Natural killer cell treated with Interleukin-12 subunit alpha and Interleukin-12 subunit beta and Interleukin-15 and Interleukin-18, amount 100 ng/mL, for 72 hours (primary cell): Measurements from ENCODE around the gene P2RX2. TPM values are rescaled to one million over a fixed set of nuclear protein-coding genes. Genes with fewer than 3 reads are reported as not detected.

Experiments used
- ATAC-seq, 2 donors: fragments of 150-1000 bp; cut with Tn5 transposase in 1 of 2; sonication (Bioruptor Pico), chemical (Tn5 transposase) in 1 of 2; 2 replicates each; pipeline ENCODE4 v1.10.0; 2021
- DNase-seq: peaks from one replicate; pipeline ENCODE4 v3.0.0; 2022; ENCODE audit warnings: low spot score
- H3K27ac Mint-ChIP-seq, 2 donors: 1 replicate in 1 of 2; 2 replicates in 1 of 2; pipeline ENCODE4 v1.8.0; 2022; ENCODE audit warnings: mixed read lengths in 2 of 2, mild to moderate bottlenecking in 1 of 2, moderate library complexity in 1 of 2
- H3K27me3 Mint-ChIP-seq, 2 donors: 1 replicate in 1 of 2; 2 replicates in 1 of 2; pipeline ENCODE4 v1.8.0; 2022; ENCODE audit warnings: mixed read lengths in 2 of 2
- H3K36me3 Mint-ChIP-seq: one replicate; pipeline ENCODE4 v1.8.0; 2022; ENCODE audit warnings: mixed read lengths
- H3K4me1 Mint-ChIP-seq, 2 donors: 1 replicate in 1 of 2; 2 replicates in 1 of 2; pipeline ENCODE4 v1.8.0; 2022; ENCODE audit warnings: low read depth in 2 of 2, mixed read lengths in 2 of 2, mild to moderate bottlenecking in 1 of 2
- H3K4me3 Mint-ChIP-seq: one replicate; pipeline ENCODE4 v1.8.0; 2022; ENCODE audit warnings: mixed read lengths
- H3K9me3 Mint-ChIP-seq: 2 replicates; pipeline ENCODE4 v1.8.0; 2022; ENCODE audit warnings: mixed read lengths
- total RNA-seq, 2 donors: library from RNA; stranded (reverse); gene quantifications; one replicate each; pipeline ENCODE4 v1.2.3, GENCODE V29; 2022

P2RX2 gene
- total RNA-seq, 2 donors from 2014 or later = not detected

- Mint-ChIP-seq H3K27me3 (no peaks in the 10 kb centered on the region), H3K4me3 (no peak overlapping the region), H3K27ac (no peak overlapping the region), H3K36me3 (peaks cover 19% of the 10 kb centered on the region), H3K4me1 (no peaks in the 10 kb centered on the region), H3K9me3 (no peaks in the 10 kb centered on the region)
- no peak for DNase-seq
- no peak for ATAC-seq
These were observed 33.0 kb downstream of the P2RX2 start for GRCh38 chr12:132651444-132652100.

GRCh38 chr12:132653567-132654290 lies 35.2 kb downstream of the P2RX2 start:
- DNase-seq (no peak), ATAC-seq (no peak)
- no peaks in the 10 kb centered on the region for H3K4me1 Mint-ChIP-seq
- H3K9me3 Mint-ChIP-seq = no peaks in the 10 kb centered on the region
- peaks cover 25% of the 10 kb centered on the region for H3K36me3 Mint-ChIP-seq
- no peak overlapping the region for H3K4me3 Mint-ChIP-seq
- H3K27me3 Mint-ChIP-seq = no peaks in the 10 kb centered on the region
- H3K27ac Mint-ChIP-seq = no peak overlapping the region

- Mint-ChIP-seq H3K4me3 (no peak overlapping the region), H3K27me3 (no peaks in the 10 kb centered on the region), H3K9me3 (no peaks in the 10 kb centered on the region), H3K4me1 (peaks cover under 1% of the 10 kb centered on the region in 2 donors), H3K36me3 (peaks cover 25% of the 10 kb centered on the region), H3K27ac (peak overlapping the region in 1 of 2 donors; percentile 48)
- ATAC-seq (no peak), DNase-seq (no peak)
These were observed 38.6 kb downstream of the P2RX2 start for GRCh38 chr12:132657004-132657727.

GRCh38 chr12:132658149-132658894 lies 39.7 kb downstream of the P2RX2 start:
- no peaks in the 10 kb centered on the region for H3K9me3 Mint-ChIP-seq
- no peak overlapping the region for H3K4me3 Mint-ChIP-seq
- no peaks in the 10 kb centered on the region for H3K27me3 Mint-ChIP-seq
- DNase-seq (no peak), ATAC-seq (no peak)
- H3K27ac Mint-ChIP-seq = peak overlapping the region in 1 of 2 donors; percentile 48
- peaks cover 22% of the 10 kb centered on the region for H3K36me3 Mint-ChIP-seq
- H3K4me1 Mint-ChIP-seq = peaks cover 7 to 8% of the 10 kb centered on the region in 2 donors

- DNase-seq = no peak
- no peak for ATAC-seq
- no peak overlapping the region for H3K4me3 Mint-ChIP-seq
- H3K4me1 Mint-ChIP-seq = peaks cover 7 to 8% of the 10 kb centered on the region in 2 donors
- no peak overlapping the region for H3K27ac Mint-ChIP-seq
- H3K36me3 Mint-ChIP-seq = peaks cover 18% of the 10 kb centered on the region
- no peaks in the 10 kb centered on the region for H3K9me3 Mint-ChIP-seq
- H3K27me3 Mint-ChIP-seq = no peaks in the 10 kb centered on the region
These were observed 40.6 kb downstream of the P2RX2 start for GRCh38 chr12:132659146-132659545.

GRCh38 chr12:132660052-132660451 lies 41.5 kb downstream of the P2RX2 start:
- no peak for DNase-seq
- no peaks in the 10 kb centered on the region for H3K9me3 Mint-ChIP-seq
- H3K4me3 Mint-ChIP-seq = no peak overlapping the region
- H3K27me3 Mint-ChIP-seq = no peaks in the 10 kb centered on the region
- ATAC-seq = no peak
- no peak overlapping the region for H3K27ac Mint-ChIP-seq
- peaks cover 7 to 16% of the 10 kb centered on the region in 2 donors for H3K4me1 Mint-ChIP-seq
- peaks cover 18% of the 10 kb centered on the region for H3K36me3 Mint-ChIP-seq

- H3K36me3 Mint-ChIP-seq = peaks cover 26% of the 10 kb centered on the region
- H3K27me3 Mint-ChIP-seq = no peaks in the 10 kb centered on the region
- ATAC-seq = no peak
- no peak for DNase-seq
- no peaks in the 10 kb centered on the region for H3K9me3 Mint-ChIP-seq
- no peak overlapping the region for H3K4me3 Mint-ChIP-seq
- peaks cover 7 to 24% of the 10 kb centered on the region in 2 donors for H3K4me1 Mint-ChIP-seq
- no peak overlapping the region for H3K27ac Mint-ChIP-seq
These were observed 42.4 kb downstream of the P2RX2 start for GRCh38 chr12:132660996-132661395.

GRCh38 chr12:132661972-132662371 lies 43.4 kb downstream of the P2RX2 start:
- Mint-ChIP-seq H3K27me3 (no peaks in the 10 kb centered on the region), H3K4me3 (no peak overlapping the region), H3K36me3 (peaks cover 30% of the 10 kb centered on the region), H3K4me1 (peaks cover 7 to 24% of the 10 kb centered on the region in 2 donors), H3K27ac (peak overlapping the region in 1 of 2 donors; percentile 29), H3K9me3 (no peaks in the 10 kb centered on the region)
- no peak for DNase-seq
- no peak for ATAC-seq

GRCh38 chr12:132662901-132663755 lies 44.6 kb downstream of the P2RX2 start:
- Mint-ChIP-seq H3K27ac (peak overlapping the region in 1 of 2 donors; percentile 30), H3K27me3 (no peaks in the 10 kb centered on the region), H3K36me3 (peaks cover 27% of the 10 kb centered on the region), H3K9me3 (no peaks in the 10 kb centered on the region), H3K4me3 (no peak overlapping the region), H3K4me1 (peaks cover 7 to 24% of the 10 kb centered on the region in 2 donors)
- DNase-seq (no peak), ATAC-seq (no peak)

- peak overlapping the region in 1 of 2 donors; percentile 17 for H3K27ac Mint-ChIP-seq
- H3K9me3 Mint-ChIP-seq = no peaks in the 10 kb centered on the region
- peaks cover 27% of the 10 kb centered on the region for H3K36me3 Mint-ChIP-seq
- H3K27me3 Mint-ChIP-seq = no peaks in the 10 kb centered on the region
- DNase-seq (no peak), ATAC-seq (no peak)
- H3K4me3 Mint-ChIP-seq = no peak overlapping the region
- peaks cover 7 to 24% of the 10 kb centered on the region in 2 donors for H3K4me1 Mint-ChIP-seq
These were observed 45.9 kb downstream of the P2RX2 start for GRCh38 chr12:132664206-132665148.

GRCh38 chr12:132665149-132665491 lies 46.5 kb downstream of the P2RX2 start:
- Mint-ChIP-seq H3K27me3 (no peaks in the 10 kb centered on the region), H3K36me3 (peaks cover 27% of the 10 kb centered on the region), H3K9me3 (no peaks in the 10 kb centered on the region), H3K4me3 (no peak overlapping the region), H3K4me1 (peaks cover 7 to 24% of the 10 kb centered on the region in 2 donors), H3K27ac (no peak overlapping the region)
- DNase-seq = no peak
- no peak for ATAC-seq

- ATAC-seq (no peak), DNase-seq (no peak)
- Mint-ChIP-seq H3K36me3 (peaks cover 27% of the 10 kb centered on the region), H3K27me3 (no peaks in the 10 kb centered on the region), H3K9me3 (no peaks in the 10 kb centered on the region), H3K4me3 (no peak overlapping the region), H3K4me1 (peaks cover 7 to 24% of the 10 kb centered on the region in 2 donors), H3K27ac (no peak overlapping the region)
These were observed 47.2 kb downstream of the P2RX2 start for GRCh38 chr12:132665794-132666193.
